ENCODE measurements around the gene CALML6. TPM values are rescaled to one million over a fixed set of nuclear protein-coding genes. Genes with fewer than 3 reads are reported as not detected.

The CALML6 gene
- total and polyA plus RNA-seq, 10 of the 15 experiments (the other 5 are each of a cell fraction or from before 2014, with no cell fraction given) = 0.07 to 1.3 (median 0.21) TPM; not detected in 5

GRCh38 chr1:1921459-1921862 lies 6.4 kb downstream of the CALML6 start (continued):
- TF ChIP-seq, protein P1, sequence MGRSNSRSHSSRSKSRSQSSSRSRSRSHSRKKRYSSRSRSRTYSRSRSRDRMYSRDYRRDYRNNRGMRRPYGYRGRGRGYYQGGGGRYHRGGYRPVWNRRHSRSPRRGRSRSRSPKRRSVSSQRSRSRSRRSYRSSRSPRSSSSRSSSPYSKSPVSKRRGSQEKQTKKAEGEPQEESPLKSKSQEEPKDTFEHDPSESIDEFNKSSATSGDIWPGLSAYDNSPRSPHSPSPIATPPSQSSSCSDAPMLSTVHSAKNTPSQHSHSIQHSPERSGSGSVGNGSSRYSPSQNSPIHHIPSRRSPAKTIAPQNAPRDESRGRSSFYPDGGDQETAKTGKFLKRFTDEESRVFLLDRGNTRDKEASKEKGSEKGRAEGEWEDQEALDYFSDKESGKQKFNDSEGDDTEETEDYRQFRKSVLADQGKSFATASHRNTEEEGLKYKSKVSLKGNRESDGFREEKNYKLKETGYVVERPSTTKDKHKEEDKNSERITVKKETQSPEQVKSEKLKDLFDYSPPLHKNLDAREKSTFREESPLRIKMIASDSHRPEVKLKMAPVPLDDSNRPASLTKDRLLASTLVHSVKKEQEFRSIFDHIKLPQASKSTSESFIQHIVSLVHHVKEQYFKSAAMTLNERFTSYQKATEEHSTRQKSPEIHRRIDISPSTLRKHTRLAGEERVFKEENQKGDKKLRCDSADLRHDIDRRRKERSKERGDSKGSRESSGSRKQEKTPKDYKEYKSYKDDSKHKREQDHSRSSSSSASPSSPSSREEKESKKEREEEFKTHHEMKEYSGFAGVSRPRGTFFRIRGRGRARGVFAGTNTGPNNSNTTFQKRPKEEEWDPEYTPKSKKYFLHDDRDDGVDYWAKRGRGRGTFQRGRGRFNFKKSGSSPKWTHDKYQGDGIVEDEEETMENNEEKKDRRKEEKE (IDR thresholded peaks at IDR 0.05) = no peak
- TF ChIP-seq STAT3 (IDR thresholded peaks at IDR 0.05; ENCODE audit: low read depth, low read length) = no peak
- no peak for TF ChIP-seq PAX8 (IDR thresholded peaks at IDR 0.05)
- no peak for TF ChIP-seq NFYB (IDR thresholded peaks at IDR 0.05; ENCODE audit: insufficient read depth, low read depth, low read length)
- TF ChIP-seq, protein P2, sequence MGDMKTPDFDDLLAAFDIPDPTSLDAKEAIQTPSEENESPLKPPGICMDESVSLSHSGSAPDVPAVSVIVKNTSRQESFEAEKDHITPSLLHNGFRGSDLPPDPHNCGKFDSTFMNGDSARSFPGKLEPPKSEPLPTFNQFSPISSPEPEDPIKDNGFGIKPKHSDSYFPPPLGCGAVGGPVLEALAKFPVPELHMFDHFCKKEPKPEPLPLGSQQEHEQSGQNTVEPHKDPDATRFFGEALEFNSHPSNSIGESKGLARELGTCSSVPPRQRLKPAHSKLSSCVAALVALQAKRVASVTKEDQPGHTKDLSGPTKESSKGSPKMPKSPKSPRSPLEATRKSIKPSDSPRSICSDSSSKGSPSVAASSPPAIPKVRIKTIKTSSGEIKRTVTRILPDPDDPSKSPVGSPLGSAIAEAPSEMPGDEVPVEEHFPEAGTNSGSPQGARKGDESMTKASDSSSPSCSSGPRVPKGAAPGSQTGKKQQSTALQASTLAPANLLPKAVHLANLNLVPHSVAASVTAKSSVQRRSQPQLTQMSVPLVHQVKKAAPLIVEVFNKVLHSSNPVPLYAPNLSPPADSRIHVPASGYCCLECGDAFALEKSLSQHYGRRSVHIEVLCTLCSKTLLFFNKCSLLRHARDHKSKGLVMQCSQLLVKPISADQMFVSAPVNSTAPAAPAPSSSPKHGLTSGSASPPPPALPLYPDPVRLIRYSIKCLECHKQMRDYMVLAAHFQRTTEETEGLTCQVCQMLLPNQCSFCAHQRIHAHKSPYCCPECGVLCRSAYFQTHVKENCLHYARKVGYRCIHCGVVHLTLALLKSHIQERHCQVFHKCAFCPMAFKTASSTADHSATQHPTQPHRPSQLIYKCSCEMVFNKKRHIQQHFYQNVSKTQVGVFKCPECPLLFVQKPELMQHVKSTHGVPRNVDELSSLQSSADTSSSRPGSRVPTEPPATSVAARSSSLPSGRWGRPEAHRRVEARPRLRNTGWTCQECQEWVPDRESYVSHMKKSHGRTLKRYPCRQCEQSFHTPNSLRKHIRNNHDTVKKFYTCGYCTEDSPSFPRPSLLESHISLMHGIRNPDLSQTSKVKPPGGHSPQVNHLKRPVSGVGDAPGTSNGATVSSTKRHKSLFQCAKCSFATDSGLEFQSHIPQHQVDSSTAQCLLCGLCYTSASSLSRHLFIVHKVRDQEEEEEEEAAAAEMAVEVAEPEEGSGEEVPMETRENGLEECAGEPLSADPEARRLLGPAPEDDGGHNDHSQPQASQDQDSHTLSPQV (IDR thresholded peaks at IDR 0.05) = no peak
- no peak for TF ChIP-seq SMAD5 (IDR thresholded peaks at IDR 0.05; ENCODE audit: low read depth)
- TF ChIP-seq WRNIP1 (IDR thresholded peaks at IDR 0.05; ENCODE audit: borderline replicate concordance, low read depth, low read length) = no peak

Measured in GM12878 (cell line).